AG04449 (cell line): ENCODE results near the gene HOXC5.
"Not testable (repeated sequence)": the region's sequence is repeated elsewhere in the genome, so short reads cannot be mapped to it uniquely, and the experiment has no call there.

Source experiments
- CTCF ChIA-PET: fragments of 350-600 bp; formaldehyde crosslinking; extraction: SDS; loops from one replicate; lab custom pipeline; 2021; ENCODE audit warnings: antibody characterized with exemption; lab: Yijun Ruan, JAX
- POLR2A ChIA-PET: fragments of 400-600, 350-600 bp; formaldehyde crosslinking; extraction: SDS; loops from one replicate; lab custom pipeline; 2020; ENCODE audit warnings: antibody characterized with exemption, inconsistent platforms; lab: Yijun Ruan, JAX
- DNase-seq: peaks from one replicate; pipeline ENCODE4 v3.0.0-alpha.2; 2010; ENCODE audit warnings: low read depth, low spot score
- H3K4me3 ChIP-seq: 2 replicates; pipeline ENCODE4 v1.5.1; 2011; ENCODE audit warnings: low read depth, mild to moderate bottlenecking, control low read depth, low read length
- TF ChIP-seq, protein P1 (sequence below): IDR thresholded peaks from one replicate; pipeline ENCODE4 v1.5.1; 2011; ENCODE audit warnings: mild to moderate bottlenecking, moderate library complexity, low read length, control low read depth, inconsistent platforms; ENCODE audit not compliant: insufficient read depth; ENCODE audit errors: missing control alignments

The HOXC5 gene

DNA sequence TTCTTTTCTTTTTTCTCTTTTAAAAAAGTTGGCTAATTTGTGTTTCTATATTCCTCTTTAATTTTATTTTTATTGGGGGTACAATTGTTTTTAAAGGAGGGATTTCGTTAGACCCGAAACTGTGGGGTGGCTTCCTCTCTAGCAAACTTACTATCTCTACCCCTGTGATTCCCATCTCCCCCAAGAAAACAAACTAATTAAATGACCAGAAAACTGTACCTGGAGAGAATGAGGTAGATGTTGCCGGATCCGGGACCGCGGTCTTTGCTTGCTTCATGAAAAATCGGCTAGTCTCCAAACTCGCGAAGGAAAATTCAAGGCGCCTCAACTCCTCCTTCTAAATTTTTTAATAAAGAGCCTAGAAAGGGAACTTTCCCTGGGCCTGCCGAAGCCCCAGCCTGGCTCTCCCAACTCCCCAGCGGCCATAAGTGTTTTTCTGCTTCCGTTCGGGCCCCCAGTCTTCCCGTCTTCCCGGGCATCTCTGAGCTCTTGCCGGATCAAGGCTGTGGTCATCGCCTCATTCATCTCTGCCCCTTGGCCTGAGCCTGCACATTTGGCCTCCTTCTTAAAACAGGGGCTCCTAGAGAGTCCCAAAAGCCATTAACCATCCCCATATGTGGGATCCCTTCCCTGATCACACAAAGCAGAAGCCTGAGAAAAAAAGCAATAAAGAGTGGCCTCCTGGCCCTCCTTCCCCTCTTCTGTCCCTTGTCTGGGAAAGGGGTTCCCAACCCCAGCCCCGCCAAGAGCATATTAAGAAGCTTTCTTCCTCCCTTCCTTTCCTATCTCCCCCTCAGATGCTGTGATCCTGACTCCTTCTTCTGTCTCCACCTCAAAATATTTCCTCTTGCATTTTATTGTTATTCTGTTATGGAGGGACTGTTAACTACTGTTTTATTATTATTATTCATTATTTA, 47.4 kb downstream of the HOXC5 start:
- POLR2A ChIA-PET, DNase-seq: not testable (repeated sequence)
- CTCF ChIA-PET: interaction anchor here (1.2 kb wide), 1 partner anchor 47 kb away, joined by 3 read pairs; the partner anchor contains the start of gene HOXC5
- H3K4me3 ChIP-seq: peak overlapping the region; percentile 25

DNA sequence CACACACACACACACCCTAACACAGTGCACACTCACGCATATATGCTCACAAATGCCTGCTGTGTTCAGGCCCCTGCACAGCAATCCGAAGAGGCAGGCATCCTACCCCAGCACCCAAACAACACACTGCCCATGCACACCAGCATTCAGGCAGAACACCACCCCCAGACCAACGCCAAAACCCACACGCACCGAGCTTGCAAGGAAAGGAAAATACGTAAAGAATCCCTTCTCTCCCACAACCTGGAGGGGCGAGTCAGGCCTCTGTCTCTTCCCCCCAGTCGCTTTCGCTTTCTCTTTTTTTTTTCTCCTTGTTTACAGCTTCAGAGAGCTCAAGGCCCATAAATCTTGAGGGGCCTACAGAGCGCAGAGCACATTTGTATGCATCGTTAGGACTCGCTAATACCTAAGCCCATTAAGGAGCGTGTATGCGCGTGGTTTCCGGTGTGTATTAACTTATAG, 48.2 kb downstream of the HOXC5 start:
- DNase-seq, POLR2A ChIA-PET: not testable (repeated sequence)
- CTCF ChIA-PET: interaction anchor here (1.2 kb wide), 1 partner anchor 48 kb away, joined by 3 read pairs; the partner anchor contains the start of gene HOXC5
- peak overlapping the region; percentile 38 for H3K4me3 ChIP-seq

DNA sequence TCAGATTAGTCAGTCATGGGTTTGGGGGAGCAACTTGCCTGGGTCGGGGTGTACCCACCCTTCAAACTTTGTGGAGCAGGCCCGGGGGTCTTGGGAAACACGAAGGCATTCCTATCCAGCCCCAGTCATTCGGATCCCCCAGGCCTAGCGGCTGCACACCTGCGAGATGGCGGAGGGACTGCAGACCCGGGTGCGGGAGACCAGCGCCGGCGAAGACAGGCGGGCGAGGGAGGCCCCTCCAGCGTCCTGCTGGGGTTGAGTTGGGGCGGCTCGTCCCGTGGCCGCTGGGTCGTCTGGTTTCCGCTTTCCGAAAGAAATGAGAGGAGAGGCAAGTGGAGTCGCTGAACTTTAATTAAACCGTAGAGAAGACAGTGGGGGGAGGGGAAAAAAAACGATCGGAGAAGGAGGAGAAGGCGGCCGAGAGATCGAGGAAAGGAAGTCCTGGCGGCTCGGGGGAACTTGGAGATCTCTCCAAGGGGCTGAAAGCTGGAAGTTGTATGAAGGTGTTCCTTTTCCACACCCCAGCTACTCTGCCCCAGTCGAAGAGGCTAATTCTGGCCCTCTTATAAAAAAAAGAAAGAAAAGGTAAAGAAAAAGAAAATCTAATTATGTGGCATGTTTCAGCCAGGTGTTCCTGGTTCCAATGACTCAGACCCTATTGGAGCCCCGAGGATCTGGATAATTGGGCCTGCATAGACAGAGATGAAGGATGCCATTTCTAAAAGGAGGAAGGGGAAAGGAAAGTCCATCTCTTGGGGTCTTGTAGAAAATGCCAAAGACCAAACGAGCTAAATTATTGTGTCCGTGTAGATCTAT, 48.9 kb downstream of the HOXC5 start:
- not testable (repeated sequence) for DNase-seq
- CTCF ChIA-PET: interaction anchor here (1.2 kb wide), 1 partner anchor 49 kb away, joined by 3 read pairs; the partner anchor contains the start of gene HOXC5
- peak overlapping the region; percentile 25 for H3K4me3 ChIP-seq

DNA sequence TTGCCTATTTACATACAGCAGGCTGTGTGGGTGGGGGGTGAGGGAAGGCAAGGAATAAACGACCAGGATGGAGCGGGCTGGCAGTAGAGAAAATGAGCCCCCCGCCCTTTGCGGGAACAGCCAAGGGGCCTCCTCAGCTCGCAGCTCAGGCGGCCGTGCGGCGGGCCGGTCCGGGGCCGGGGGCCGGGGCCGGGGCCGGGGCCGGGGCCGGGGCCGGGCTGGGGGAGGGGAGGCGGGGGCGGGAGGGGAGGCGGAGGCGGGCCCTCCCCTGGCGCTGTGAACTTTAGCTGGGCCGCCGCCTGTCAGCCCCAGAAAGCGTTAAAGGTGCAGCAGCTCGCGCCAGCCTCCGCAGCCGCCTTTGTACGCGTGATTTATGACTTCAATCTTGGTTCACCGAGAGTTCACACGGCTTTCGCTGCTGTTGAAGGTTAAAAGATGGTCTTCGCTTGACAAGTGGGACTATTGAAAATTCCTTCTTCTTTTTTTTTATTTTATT, 49.6 kb downstream of the HOXC5 start:
- TF ChIP-seq, protein P1, sequence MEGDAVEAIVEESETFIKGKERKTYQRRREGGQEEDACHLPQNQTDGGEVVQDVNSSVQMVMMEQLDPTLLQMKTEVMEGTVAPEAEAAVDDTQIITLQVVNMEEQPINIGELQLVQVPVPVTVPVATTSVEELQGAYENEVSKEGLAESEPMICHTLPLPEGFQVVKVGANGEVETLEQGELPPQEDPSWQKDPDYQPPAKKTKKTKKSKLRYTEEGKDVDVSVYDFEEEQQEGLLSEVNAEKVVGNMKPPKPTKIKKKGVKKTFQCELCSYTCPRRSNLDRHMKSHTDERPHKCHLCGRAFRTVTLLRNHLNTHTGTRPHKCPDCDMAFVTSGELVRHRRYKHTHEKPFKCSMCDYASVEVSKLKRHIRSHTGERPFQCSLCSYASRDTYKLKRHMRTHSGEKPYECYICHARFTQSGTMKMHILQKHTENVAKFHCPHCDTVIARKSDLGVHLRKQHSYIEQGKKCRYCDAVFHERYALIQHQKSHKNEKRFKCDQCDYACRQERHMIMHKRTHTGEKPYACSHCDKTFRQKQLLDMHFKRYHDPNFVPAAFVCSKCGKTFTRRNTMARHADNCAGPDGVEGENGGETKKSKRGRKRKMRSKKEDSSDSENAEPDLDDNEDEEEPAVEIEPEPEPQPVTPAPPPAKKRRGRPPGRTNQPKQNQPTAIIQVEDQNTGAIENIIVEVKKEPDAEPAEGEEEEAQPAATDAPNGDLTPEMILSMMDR: no peak
- H3K4me3 ChIP-seq: peak overlapping the region; percentile 8; the same call in 1 of the 2 replicates
- DNase-seq: no peak
- CTCF ChIA-PET: no interaction called here
- POLR2A ChIA-PET: no interaction called here

More for the DNA sequence above, 48.9 kb downstream of the HOXC5 start:
- POLR2A ChIA-PET: not testable (repeated sequence)
